ENCODE data around the gene PRR14.

The PRR14 gene

GRCh38 chr16:30660424-30661261 is 9.9 kb downstream of the PRR14 start:
- no peak for DNase-seq

- DNase-seq, result no peak
Measured at GRCh38 chr16:30662449-30662848, 11.7 kb downstream of the PRR14 start.

GRCh38 chr16:30663038-30663437 is 12.3 kb downstream of the PRR14 start:
- no peak for DNase-seq

GRCh38 chr16:30663820-30664219 is 13.1 kb downstream of the PRR14 start:
- DNase-seq, result no peak

GRCh38 chr16:30664616-30665109 is 13.9 kb downstream of the PRR14 start:
- no peak for DNase-seq

GRCh38 chr16:30665155-30665829 is 14.5 kb downstream of the PRR14 start:
- no peak for DNase-seq

- no peak for DNase-seq
Measured at GRCh38 chr16:30665830-30666190, 15.1 kb downstream of the PRR14 start.

- no peak for DNase-seq
Measured at GRCh38 chr16:30666681-30667080, 15.9 kb downstream of the PRR14 start.

GRCh38 chr16:30667361-30667905 is 16.7 kb downstream of the PRR14 start:
- no peak for DNase-seq

GRCh38 chr16:30668393-30668792 is 17.6 kb downstream of the PRR14 start:
- no peak for DNase-seq

GRCh38 chr16:30669026-30669902 is 18.5 kb downstream of the PRR14 start:
- no peak for DNase-seq

GRCh38 chr16:30669903-30670824 is 19.4 kb downstream of the PRR14 start:
- no peak for DNase-seq

- DNase-seq, result no peak
Measured at GRCh38 chr16:30675143-30675542, 24.4 kb downstream of the PRR14 start.

- DNase-seq, result no peak
Measured at GRCh38 chr16:30677931-30678585, 27.3 kb downstream of the PRR14 start.

- no peak for DNase-seq
Measured at GRCh38 chr16:30678586-30678970, 27.8 kb downstream of the PRR14 start.

GRCh38 chr16:30680326-30680725 is 29.6 kb downstream of the PRR14 start:
- DNase-seq, result no peak

- no peak for DNase-seq
Measured at GRCh38 chr16:30688701-30689100, 37.9 kb downstream of the PRR14 start.

GRCh38 chr16:30691907-30692306 is 41.1 kb downstream of the PRR14 start:
- DNase-seq, result no peak

GRCh38 chr16:30692396-30693064 is 41.8 kb downstream of the PRR14 start:
- DNase-seq, result no peak

- no peak for DNase-seq
Measured at GRCh38 chr16:30694926-30695693, 44.4 kb downstream of the PRR14 start.
